HEK293 (cell line): Measurements from ENCODE around the gene HLA-DPB1.

Experiments
- GFI1B ChIP-seq: fragments of 450-650 bp; formaldehyde crosslinking; IDR thresholded peaks from 2 replicates; pipeline ENCODE4 v1.5.1; 2016; ENCODE audit warnings: missing biosample characterization, missing genetic modification characterization
- IKZF3 ChIP-seq: fragments of 450-650 bp; IDR thresholded peaks from 2 replicates; pipeline ENCODE4 v1.5.0; 2018; ENCODE audit warnings: missing biosample characterization, mild to moderate bottlenecking, missing genetic modification characterization, moderate library complexity
- KLF1 ChIP-seq: fragments of 450-650 bp; formaldehyde crosslinking; IDR thresholded peaks from 2 replicates; pipeline ENCODE4 v1.5.1; 2016; ENCODE audit warnings: missing biosample characterization, missing genetic modification characterization
- KLF7 ChIP-seq: fragments of 450-650 bp; formaldehyde crosslinking; IDR thresholded peaks from 2 replicates; pipeline ENCODE4 v1.5.1; 2016; ENCODE audit warnings: missing biosample characterization, missing genetic modification characterization, borderline replicate concordance
- KLF8 ChIP-seq: fragments of 450-650 bp; formaldehyde crosslinking; IDR thresholded peaks from 2 replicates; pipeline ENCODE4 v1.5.1; 2016; ENCODE audit warnings: missing biosample characterization, missing genetic modification characterization
- REST ChIP-seq: fragments of 450-650 bp; formaldehyde crosslinking; IDR thresholded peaks from 2 replicates; pipeline ENCODE4 v1.5.1; 2016; ENCODE audit warnings: missing biosample characterization, missing genetic modification characterization
- SCRT1 ChIP-seq: fragments of 450-650 bp; formaldehyde crosslinking; IDR thresholded peaks from 2 replicates; pipeline ENCODE4 v1.5.1; 2016; ENCODE audit warnings: missing biosample characterization, missing genetic modification characterization, borderline replicate concordance
- SP2 ChIP-seq: fragments of 450-650 bp; formaldehyde crosslinking; IDR thresholded peaks from 2 replicates; pipeline ENCODE4 v1.5.1; 2016; ENCODE audit warnings: missing biosample characterization, missing genetic modification characterization
- TCF7L2 ChIP-seq: IDR thresholded peaks from 2 replicates; pipeline ENCODE4 v1.6.1; 2011; ENCODE audit warnings: low read depth, mild to moderate bottlenecking, inconsistent platforms, low read length, moderate library complexity, borderline replicate concordance
- WT1 ChIP-seq: fragments of 450-650 bp; formaldehyde crosslinking; IDR thresholded peaks from 2 replicates; pipeline ENCODE4 v1.5.1; 2016; ENCODE audit warnings: missing biosample characterization, missing genetic modification characterization
- ZBTB1 ChIP-seq: fragments of 450-650 bp; formaldehyde crosslinking; IDR thresholded peaks from 2 replicates; pipeline ENCODE4 v1.5.1; 2016; ENCODE audit warnings: missing biosample characterization, missing genetic modification characterization
- ZBTB10 ChIP-seq: fragments of 450-650 bp; formaldehyde crosslinking; IDR thresholded peaks from 2 replicates; pipeline ENCODE4 v1.5.1; 2016; ENCODE audit warnings: missing biosample characterization, missing genetic modification characterization
- ZFP69B ChIP-seq: fragments of 450-650 bp; formaldehyde crosslinking; IDR thresholded peaks from 2 replicates; pipeline ENCODE4 v1.5.1; 2016; ENCODE audit warnings: missing biosample characterization, missing genetic modification characterization
- ZNF112 ChIP-seq: fragments of 450-650 bp; formaldehyde crosslinking; IDR thresholded peaks from 2 replicates; pipeline ENCODE4 v1.5.0; 2017; ENCODE audit warnings: missing biosample characterization, missing genetic modification characterization
- ZNF211 ChIP-seq: fragments of 450-650 bp; formaldehyde crosslinking; IDR thresholded peaks from 2 replicates; pipeline ENCODE4 v1.5.1; 2016; ENCODE audit warnings: low read depth, missing biosample characterization, missing genetic modification characterization
- ZNF239 ChIP-seq: fragments of 450-650 bp; formaldehyde crosslinking; IDR thresholded peaks from 2 replicates; pipeline ENCODE4 v1.5.1; 2016; ENCODE audit warnings: missing biosample characterization, missing genetic modification characterization
- ZNF302 ChIP-seq: fragments of 450-650 bp; formaldehyde crosslinking; IDR thresholded peaks from 2 replicates; pipeline ENCODE4 v1.5.1; 2016; ENCODE audit warnings: missing biosample characterization, missing genetic modification characterization, low read depth
- ZNF311 ChIP-seq: fragments of 450-650 bp; formaldehyde crosslinking; IDR thresholded peaks from 2 replicates; pipeline ENCODE4 v1.5.1; 2017; ENCODE audit warnings: missing biosample characterization, missing genetic modification characterization, borderline replicate concordance
- ZNF350 ChIP-seq: fragments of 450-650 bp; formaldehyde crosslinking; IDR thresholded peaks from 2 replicates; pipeline ENCODE4 v1.5.0; 2017; ENCODE audit warnings: missing biosample characterization, mild to moderate bottlenecking, missing genetic modification characterization
- ZNF404 ChIP-seq: fragments of 450-650 bp; formaldehyde crosslinking; IDR thresholded peaks from 2 replicates; pipeline ENCODE4 v1.5.1; 2017; ENCODE audit warnings: missing biosample characterization, missing genetic modification characterization
- ZNF514 ChIP-seq: fragments of 450-650 bp; formaldehyde crosslinking; IDR thresholded peaks from 2 replicates; pipeline ENCODE4 v1.5.1; 2016; ENCODE audit warnings: missing biosample characterization, missing genetic modification characterization
- ZNF549 ChIP-seq: fragments of 450-650 bp; IDR thresholded peaks from 2 replicates; pipeline ENCODE4 v1.5.1; 2018; ENCODE audit warnings: missing biosample characterization, missing genetic modification characterization, mild to moderate bottlenecking, inconsistent platforms, moderate library complexity
- ZNF585B ChIP-seq: fragments of 450-650 bp; formaldehyde crosslinking; IDR thresholded peaks from 2 replicates; pipeline ENCODE4 v1.5.1; 2016; ENCODE audit warnings: missing biosample characterization, missing genetic modification characterization
- ZNF600 ChIP-seq: fragments of 450-650 bp; formaldehyde crosslinking; IDR thresholded peaks from 2 replicates; pipeline ENCODE4 v1.5.1; 2016; ENCODE audit warnings: missing biosample characterization, missing genetic modification characterization
- ZNF624 ChIP-seq: fragments of 450-650 bp; formaldehyde crosslinking; IDR thresholded peaks from 2 replicates; pipeline ENCODE4 v1.5.1; 2017; ENCODE audit warnings: missing biosample characterization, missing genetic modification characterization
- ZNF664 ChIP-seq: fragments of 450-650 bp; formaldehyde crosslinking; IDR thresholded peaks from 2 replicates; pipeline ENCODE4 v1.5.1; 2016; ENCODE audit warnings: missing biosample characterization, missing genetic modification characterization
- ZNF707 ChIP-seq: fragments of 450-650 bp; formaldehyde crosslinking; IDR thresholded peaks from 2 replicates; pipeline ENCODE4 v1.5.1; 2016; ENCODE audit warnings: missing biosample characterization, missing genetic modification characterization
- ZNF792 ChIP-seq: fragments of 450-650 bp; formaldehyde crosslinking; IDR thresholded peaks from 2 replicates; pipeline ENCODE4 v1.5.1; 2016; ENCODE audit warnings: missing biosample characterization, missing genetic modification characterization
- ZNF843 ChIP-seq: fragments of 450-650 bp; formaldehyde crosslinking; IDR thresholded peaks from 2 replicates; pipeline ENCODE4 v1.5.1; 2016; ENCODE audit warnings: missing biosample characterization, missing genetic modification characterization
- TF ChIP-seq, protein P1 (sequence below): fragments of 450-650 bp; formaldehyde crosslinking; IDR thresholded peaks from 2 replicates; pipeline ENCODE4 v1.5.1; 2017; ENCODE audit warnings: missing biosample characterization, missing genetic modification characterization
- TF ChIP-seq, protein P2 (sequence below): fragments of 450-650 bp; formaldehyde crosslinking; IDR thresholded peaks from 2 replicates; pipeline ENCODE4 v1.5.1; 2016; ENCODE audit warnings: missing biosample characterization, missing genetic modification characterization

Gene HLA-DPB1

GRCh38 chr6:33080127-33081089 lies 4.6 kb downstream of the HLA-DPB1 start (continued):
- TF ChIP-seq, protein P1, sequence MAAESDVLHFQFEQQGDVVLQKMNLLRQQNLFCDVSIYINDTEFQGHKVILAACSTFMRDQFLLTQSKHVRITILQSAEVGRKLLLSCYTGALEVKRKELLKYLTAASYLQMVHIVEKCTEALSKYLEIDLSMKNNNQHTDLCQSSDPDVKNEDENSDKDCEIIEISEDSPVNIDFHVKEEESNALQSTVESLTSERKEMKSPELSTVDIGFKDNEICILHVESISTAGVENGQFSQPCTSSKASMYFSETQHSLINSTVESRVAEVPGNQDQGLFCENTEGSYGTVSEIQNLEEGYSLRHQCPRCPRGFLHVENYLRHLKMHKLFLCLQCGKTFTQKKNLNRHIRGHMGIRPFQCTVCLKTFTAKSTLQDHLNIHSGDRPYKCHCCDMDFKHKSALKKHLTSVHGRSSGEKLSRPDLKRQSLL (tag by site-specific recombination): no peak
- no peak for TF ChIP-seq ZNF707 (tag by site-specific recombination)
- TF ChIP-seq KLF7 (tag by site-specific recombination): no peak
- TF ChIP-seq ZBTB1 (tag by site-specific recombination): no peak
- TF ChIP-seq ZNF239 (tag by site-specific recombination): no peak
- TF ChIP-seq WT1 (tag by site-specific recombination): peak; percentile 64
- TF ChIP-seq TCF7L2: no peak
- TF ChIP-seq ZNF302: no peak
- TF ChIP-seq SCRT1 (tag by site-specific recombination): no peak
- no peak for TF ChIP-seq ZNF514
- TF ChIP-seq KLF8 (tag by site-specific recombination): peak; percentile 20; the same call in 1 of the 2 replicates
- TF ChIP-seq ZNF211 (tag by site-specific recombination): no peak
- TF ChIP-seq ZBTB10 (tag by site-specific recombination): peak; percentile 29; the same call in 1 of the 2 replicates
- TF ChIP-seq ZNF585B: no peak
- TF ChIP-seq ZNF664 (tag by site-specific recombination): no peak
- TF ChIP-seq ZNF404 (tag by site-specific recombination): no peak
- peak; percentile 47 for TF ChIP-seq KLF1
- no peak for TF ChIP-seq ZNF350
- peak; percentile 70 for TF ChIP-seq IKZF3 (tag by site-specific recombination)
- no peak for TF ChIP-seq ZNF549 (tag by site-specific recombination)
- TF ChIP-seq SP2 (tag by site-specific recombination): peak; percentile 85
- TF ChIP-seq, protein P2, sequence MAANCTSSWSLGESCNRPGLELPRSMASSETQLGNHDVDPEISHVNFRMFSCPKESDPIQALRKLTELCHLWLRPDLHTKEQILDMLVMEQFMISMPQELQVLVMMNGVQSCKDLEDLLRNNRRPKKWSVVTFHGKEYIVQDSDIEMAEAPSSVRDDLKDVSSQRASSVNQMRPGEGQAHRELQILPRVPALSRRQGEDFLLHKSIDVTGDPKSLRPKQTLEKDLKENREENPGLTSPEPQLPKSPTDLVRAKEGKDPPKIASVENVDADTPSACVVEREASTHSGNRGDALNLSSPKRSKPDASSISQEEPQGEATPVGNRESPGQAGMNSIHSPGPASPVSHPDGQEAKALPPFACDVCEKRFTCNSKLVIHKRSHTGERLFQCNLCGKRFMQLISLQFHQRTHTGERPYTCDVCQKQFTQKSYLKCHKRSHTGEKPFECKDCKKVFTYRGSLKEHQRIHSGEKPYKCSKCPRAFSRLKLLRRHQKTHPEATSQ (tag by site-specific recombination): peak; percentile 44; the same call in 1 of the 2 replicates
- no peak for TF ChIP-seq ZNF112
- TF ChIP-seq GFI1B (tag by site-specific recombination): no peak
- peak; percentile 96 for TF ChIP-seq ZNF600 (tag by site-specific recombination)
- TF ChIP-seq ZNF311: no peak
- TF ChIP-seq REST: no peak
- 0 out of 2 replicates have a peak, but pooled peaks have one; percentile 20 for TF ChIP-seq ZNF843
- TF ChIP-seq ZNF624 (tag by site-specific recombination): no peak
- no peak for TF ChIP-seq ZFP69B (tag by site-specific recombination)
- TF ChIP-seq ZNF792 (tag by site-specific recombination): no peak
